GM19328 (cell line): ENCODE results near the gene P3H1.
"Not testable (repeated sequence)": the region's sequence is repeated elsewhere in the genome, so short reads cannot be mapped to it uniquely, and the experiment has no call there.

Experiments
- ATAC-seq: cut with Tn5 transposase; IDR thresholded peaks from one replicate; pipeline ENCODE4 v1.9.1; 2021; ENCODE audit warnings: mild to moderate bottlenecking, moderate library complexity; ENCODE audit not compliant: unreplicated experiment

Gene P3H1

GRCh38 chr1:42733415-42734200, 33.2 kb downstream of the P3H1 start:
- no peak for ATAC-seq

GRCh38 chr1:42732126-42732680, 34.6 kb downstream of the P3H1 start:
- ATAC-seq = no peak

- ATAC-seq = no peak
Measured at GRCh38 chr1:42731585-42731984, 35.2 kb downstream of the P3H1 start.

GRCh38 chr1:42730988-42731387, 35.8 kb downstream of the P3H1 start:
- ATAC-seq = no peak

GRCh38 chr1:42730002-42730401, 36.8 kb downstream of the P3H1 start:
- ATAC-seq = no peak

GRCh38 chr1:42725820-42726219, 41.0 kb downstream of the P3H1 start:
- not testable (repeated sequence) for ATAC-seq

- no peak for ATAC-seq
Measured at GRCh38 chr1:42723511-42723910, 43.3 kb downstream of the P3H1 start.

GRCh38 chr1:42722403-42722802, 44.4 kb downstream of the P3H1 start:
- not testable (repeated sequence) for ATAC-seq

GRCh38 chr1:42721926-42722325, 44.9 kb downstream of the P3H1 start:
- no peak for ATAC-seq

- no peak for ATAC-seq
Measured at GRCh38 chr1:42720868-42721267, 46.0 kb downstream of the P3H1 start.

GRCh38 chr1:42714441-42714840, 52.4 kb downstream of the P3H1 start:
- ATAC-seq = not testable (repeated sequence)

GRCh38 chr1:42713293-42713692, 53.5 kb downstream of the P3H1 start:
- no peak for ATAC-seq

- not testable (repeated sequence) for ATAC-seq
Measured at GRCh38 chr1:42712808-42713207, 54.0 kb downstream of the P3H1 start.

- ATAC-seq = no peak
Measured at GRCh38 chr1:42703888-42704464, 62.9 kb downstream of the P3H1 start.

- ATAC-seq = no peak
Measured at GRCh38 chr1:42700006-42700405, 66.8 kb downstream of the P3H1 start.

- ATAC-seq = no peak
Measured at GRCh38 chr1:42698081-42698813, 68.6 kb downstream of the P3H1 start.
